ENCODE data around the gene STAT3. TPM values are rescaled to one million over a fixed set of nuclear protein-coding genes. Genes with fewer than 3 reads are reported as not detected.

The STAT3 gene
- polyA plus RNA-seq, 1 of the 3 experiments (the other 2 are of a cell fraction) = 35.7 TPM

GRCh38 chr17:42325026-42325425 lies 63.2 kb downstream of the STAT3 start:
- POLR2A ChIA-PET = no interaction called here
- H3K9ac ChIP-seq = peak overlapping the region; percentile 30; the same call in 1 of the 2 replicates
- H4K20me1 ChIP-seq (ENCODE audit: insufficient read depth) = no peaks in the 10 kb centered on the region
- WGBS (ENCODE audit: low lambda C conversion rate) = 21% methylated on average over 7 of the region's 7 CpGs
- H3F3A ChIP-seq (replicated peaks; ENCODE audit: insufficient read depth) = peaks cover 35% of the 10 kb centered on the region
- CTCF ChIA-PET = interaction anchor here (0.7 to 26.2 kb wide), 6 partner anchors 13 to 110 kb away, joined by 3 to 683 read pairs (median 4); no protein-coding TSS in a partner anchor
- H3K79me2 ChIP-seq (ENCODE audit: insufficient read depth) = peaks cover 16% of the 10 kb centered on the region; the same call in 1 of the 2 replicates
- DNase-seq = no peak
- H3K4me1 ChIP-seq (ENCODE audit: control insufficient read depth in 1 of 2, insufficient read depth in 2 of 2, low read depth in 1 of 2, low read length in 1 of 2) = peaks cover 1 to 35% of the 10 kb centered on the region in 2 experiments; a peak in 3 of 4 replicates
- H3K9me2 ChIP-seq = no peaks in the 10 kb centered on the region
- no peak overlapping the region for H3K4me2 ChIP-seq
- H3K27ac ChIP-seq (ENCODE audit: low read depth in 2 of 2, low read length in 1 of 2) = peak overlapping the region in 1 of 2 experiments; percentile 68; a peak in 2 of 4 replicates
- peaks cover 21 to 55% of the 10 kb centered on the region in 2 experiments for H3K36me3 ChIP-seq (replicated peaks in 1 of 2; ENCODE audit: control insufficient read depth in 1 of 2, insufficient read depth in 2 of 2, low read length in 1 of 2)
- no peak overlapping the region for H2AFZ ChIP-seq (ENCODE audit: low read depth)
- H3K4me3 ChIP-seq (ENCODE audit: low read depth in 2 of 2, low read length in 1 of 2) = no peak overlapping the region
- H3K9me3 ChIP-seq = no peaks in the 10 kb centered on the region
- H3K27me3 ChIP-seq (ENCODE audit: insufficient read depth) = no peaks in the 10 kb centered on the region
- peak; percentile 66 for TF ChIP-seq NFIC (IDR thresholded peaks at IDR 0.05; ENCODE audit: borderline replicate concordance)
- no peak for TF ChIP-seq SMC3 (IDR thresholded peaks at IDR 0.05; ENCODE audit: low read depth, low read length)
- no peak for TF ChIP-seq CHD2 (IDR thresholded peaks at IDR 0.05; ENCODE audit: low read length, partially characterized antibody)
- TF ChIP-seq TAF1 (IDR thresholded peaks at IDR 0.05; ENCODE audit: borderline replicate concordance, low read depth, low read length) = no peak; the same call in 1 of the 2 replicates
- TF ChIP-seq RXRA (IDR thresholded peaks at IDR 0.05; ENCODE audit: borderline replicate concordance, low read depth) = no peak
- TF ChIP-seq CTCF (IDR thresholded peaks at IDR 0.05) = no peak
- TF ChIP-seq IRF3 (IDR thresholded peaks at IDR 0.05; ENCODE audit: low read depth, low read length) = no peak
- 0 out of 2 replicates have a peak, but pooled peaks have one; percentile 38 for TF ChIP-seq TEAD4 (IDR thresholded peaks at IDR 0.05; ENCODE audit: borderline replicate concordance, insufficient read depth)
- peak; percentile 65 for TF ChIP-seq PBX3 (IDR thresholded peaks at IDR 0.05)
- TF ChIP-seq ZBTB33 (IDR thresholded peaks at IDR 0.05; ENCODE audit: borderline replicate concordance, low read depth) = no peak
- TF ChIP-seq MAX (IDR thresholded peaks at IDR 0.05; ENCODE audit: low read depth) = peak; percentile 74
- TF ChIP-seq POLR2AphosphoS5 (IDR thresholded peaks at IDR 0.05; ENCODE audit: low read depth, low read length) = no peak
- peak; percentile 87 for TF ChIP-seq FOSL2 (IDR thresholded peaks at IDR 0.05; ENCODE audit: borderline replicate concordance, low read depth)
- no peak for TF ChIP-seq GATA2 (CRISPR knock-in tag; IDR thresholded peaks at IDR 0.05)
- TF ChIP-seq REST (IDR thresholded peaks at IDR 0.05; ENCODE audit: low read depth, low read length) = no peak
- peak; percentile 73 for TF ChIP-seq JUND (IDR thresholded peaks at IDR 0.05)
- TF ChIP-seq GABPA (IDR thresholded peaks at IDR 0.05; ENCODE audit: low read depth) = no peak
- TF ChIP-seq EP300 (IDR thresholded peaks at IDR 0.05; ENCODE audit: borderline replicate concordance in 1 of 2, low read depth in 1 of 2, low read length in 1 of 2) = peak in 1 of 2 experiments; percentile 43; a peak in 1 of 4 replicates
- TF ChIP-seq USF1 (IDR thresholded peaks at IDR 0.05; ENCODE audit: borderline replicate concordance, low read depth) = no peak
- no peak for TF ChIP-seq MXI1 (IDR thresholded peaks at IDR 0.05; ENCODE audit: low read depth, low read length)
- TF ChIP-seq RCOR1 (IDR thresholded peaks at IDR 0.05; ENCODE audit: low read length) = no peak
- TF ChIP-seq TCF12 (IDR thresholded peaks at IDR 0.05) = peak; percentile 60; the same call in 1 of the 2 replicates
- TF ChIP-seq MEF2A (IDR thresholded peaks at IDR 0.05; ENCODE audit: borderline replicate concordance, low read depth) = no peak
